Breast epithelium (tissue), 3 donors: ENCODE measurements around the gene DCLRE1B.

Source experiments
- POLR2A ChIP-seq: fragments of 450-650 bp; IDR thresholded peaks from one replicate; pipeline ENCODE4 v1.6.1; 2016; ENCODE audit warnings: antibody characterized with exemption, mild to moderate bottlenecking, moderate library complexity
- TF ChIP-seq, protein P1 (sequence below), 3 donors: fragments of 450-650 bp; IDR thresholded peaks; one replicate each; pipeline ENCODE4 v1.5.1; 2016 to 2017; ENCODE audit warnings: antibody characterized with exemption in 3 of 3, mild to moderate bottlenecking in 3 of 3, moderate library complexity in 3 of 3

DNA sequence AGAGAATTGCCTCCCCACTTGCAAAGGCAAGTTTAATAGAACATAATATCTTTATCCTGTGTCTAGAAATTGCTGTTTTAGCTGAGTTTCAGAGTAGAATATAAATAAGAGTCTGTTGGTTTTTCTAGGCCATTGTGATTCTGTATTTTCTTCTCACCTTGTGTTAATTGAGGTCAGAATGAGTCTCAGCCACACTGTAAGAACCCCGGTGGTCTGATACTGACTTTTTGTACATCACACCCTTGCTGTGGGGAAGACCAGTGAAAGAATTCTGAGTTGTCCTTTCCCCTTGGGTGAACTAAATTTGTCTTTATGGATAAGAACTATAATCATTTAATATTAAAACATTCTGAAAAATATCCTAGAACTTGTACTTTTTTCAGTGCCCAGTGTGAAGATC lies 30.8 kb downstream of the DCLRE1B start:
- TF ChIP-seq POLR2A, result no peak
- TF ChIP-seq, protein P1, sequence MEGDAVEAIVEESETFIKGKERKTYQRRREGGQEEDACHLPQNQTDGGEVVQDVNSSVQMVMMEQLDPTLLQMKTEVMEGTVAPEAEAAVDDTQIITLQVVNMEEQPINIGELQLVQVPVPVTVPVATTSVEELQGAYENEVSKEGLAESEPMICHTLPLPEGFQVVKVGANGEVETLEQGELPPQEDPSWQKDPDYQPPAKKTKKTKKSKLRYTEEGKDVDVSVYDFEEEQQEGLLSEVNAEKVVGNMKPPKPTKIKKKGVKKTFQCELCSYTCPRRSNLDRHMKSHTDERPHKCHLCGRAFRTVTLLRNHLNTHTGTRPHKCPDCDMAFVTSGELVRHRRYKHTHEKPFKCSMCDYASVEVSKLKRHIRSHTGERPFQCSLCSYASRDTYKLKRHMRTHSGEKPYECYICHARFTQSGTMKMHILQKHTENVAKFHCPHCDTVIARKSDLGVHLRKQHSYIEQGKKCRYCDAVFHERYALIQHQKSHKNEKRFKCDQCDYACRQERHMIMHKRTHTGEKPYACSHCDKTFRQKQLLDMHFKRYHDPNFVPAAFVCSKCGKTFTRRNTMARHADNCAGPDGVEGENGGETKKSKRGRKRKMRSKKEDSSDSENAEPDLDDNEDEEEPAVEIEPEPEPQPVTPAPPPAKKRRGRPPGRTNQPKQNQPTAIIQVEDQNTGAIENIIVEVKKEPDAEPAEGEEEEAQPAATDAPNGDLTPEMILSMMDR (IDR thresholded peaks at IDR 0.05), result no peak
